GM19468 (cell line): ENCODE data around the gene DPPA3.
"Not testable (repeated sequence)": the region's sequence is repeated elsewhere in the genome, so short reads cannot be mapped to it uniquely, and the experiment has no call there.

Source experiments
- ATAC-seq: cut with Tn5 transposase; IDR thresholded peaks from one replicate; pipeline ENCODE4 v1.9.1; 2021; ENCODE audit warnings: mild to moderate bottlenecking, moderate library complexity, moderate number of reproducible peaks; ENCODE audit not compliant: unreplicated experiment; ENCODE audit errors: extremely low read depth

The DPPA3 gene

GRCh38 chr12:7723926-7724325 lies 12.7 kb downstream of the DPPA3 start:
- no peak for ATAC-seq

- no peak for ATAC-seq
These were observed 18.5 kb downstream of the DPPA3 start for GRCh38 chr12:7729746-7730145.

GRCh38 chr12:7730984-7731383 lies 19.8 kb downstream of the DPPA3 start:
- ATAC-seq: not testable (repeated sequence)

GRCh38 chr12:7731486-7731885 lies 20.3 kb downstream of the DPPA3 start:
- no peak for ATAC-seq

- ATAC-seq: no peak
These were observed 21.8 kb downstream of the DPPA3 start for GRCh38 chr12:7732993-7733392.

GRCh38 chr12:7747246-7747645 lies 36.0 kb downstream of the DPPA3 start, which contains the start of gene CLEC4C:
CLEC4C (minus strand) TSS chr12:7747375; CDS start chr12:7747348, 27 bp downstream.
- ATAC-seq: no peak

- no peak for ATAC-seq
These were observed 37.6 kb downstream of the DPPA3 start for GRCh38 chr12:7748852-7749251.

GRCh38 chr12:7749442-7749841 lies 38.2 kb downstream of the DPPA3 start:
- no peak for ATAC-seq

- no peak for ATAC-seq
These were observed 39.1 kb downstream of the DPPA3 start for GRCh38 chr12:7750350-7750749.

- ATAC-seq: no peak
These were observed 40.2 kb downstream of the DPPA3 start for GRCh38 chr12:7751394-7751793.

- ATAC-seq: not testable (repeated sequence)
These were observed 41.0 kb downstream of the DPPA3 start for GRCh38 chr12:7751941-7752922.

- not testable (repeated sequence) for ATAC-seq
These were observed 44.4 kb downstream of the DPPA3 start for GRCh38 chr12:7755668-7756067.

GRCh38 chr12:7756993-7757392 lies 45.8 kb downstream of the DPPA3 start:
- ATAC-seq: no peak

- no peak for ATAC-seq
These were observed 47.5 kb downstream of the DPPA3 start for GRCh38 chr12:7758766-7759140.
